ENCODE measurements around the gene XIRP1.
"Not testable (repeated sequence)": the region's sequence is repeated elsewhere in the genome, so short reads cannot be mapped to it uniquely, and the experiment has no call there.

XIRP1 gene

DNA sequence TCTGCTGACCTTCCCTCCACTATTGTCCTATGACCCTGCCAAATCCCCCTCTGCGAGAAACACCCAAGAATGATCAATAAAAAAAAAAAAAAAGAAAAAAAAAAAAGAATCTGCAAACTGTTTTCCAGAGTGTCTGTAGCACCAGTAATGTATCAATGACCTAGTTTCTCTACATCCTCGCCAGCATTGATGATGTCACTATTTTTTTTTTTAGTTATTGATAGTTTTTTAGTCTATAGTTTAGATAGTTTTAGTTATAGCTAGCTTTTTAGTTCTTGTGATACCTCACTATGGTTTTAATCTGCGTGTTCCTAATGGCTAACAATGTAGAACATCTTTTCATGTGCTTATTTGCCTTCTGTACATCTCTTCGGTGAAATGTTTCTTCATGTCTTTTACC is 36.1 kb upstream of the XIRP1 start:
- DNase-seq (ENCODE audit: low read depth), result no peak
- TF ChIP-seq, protein P1, sequence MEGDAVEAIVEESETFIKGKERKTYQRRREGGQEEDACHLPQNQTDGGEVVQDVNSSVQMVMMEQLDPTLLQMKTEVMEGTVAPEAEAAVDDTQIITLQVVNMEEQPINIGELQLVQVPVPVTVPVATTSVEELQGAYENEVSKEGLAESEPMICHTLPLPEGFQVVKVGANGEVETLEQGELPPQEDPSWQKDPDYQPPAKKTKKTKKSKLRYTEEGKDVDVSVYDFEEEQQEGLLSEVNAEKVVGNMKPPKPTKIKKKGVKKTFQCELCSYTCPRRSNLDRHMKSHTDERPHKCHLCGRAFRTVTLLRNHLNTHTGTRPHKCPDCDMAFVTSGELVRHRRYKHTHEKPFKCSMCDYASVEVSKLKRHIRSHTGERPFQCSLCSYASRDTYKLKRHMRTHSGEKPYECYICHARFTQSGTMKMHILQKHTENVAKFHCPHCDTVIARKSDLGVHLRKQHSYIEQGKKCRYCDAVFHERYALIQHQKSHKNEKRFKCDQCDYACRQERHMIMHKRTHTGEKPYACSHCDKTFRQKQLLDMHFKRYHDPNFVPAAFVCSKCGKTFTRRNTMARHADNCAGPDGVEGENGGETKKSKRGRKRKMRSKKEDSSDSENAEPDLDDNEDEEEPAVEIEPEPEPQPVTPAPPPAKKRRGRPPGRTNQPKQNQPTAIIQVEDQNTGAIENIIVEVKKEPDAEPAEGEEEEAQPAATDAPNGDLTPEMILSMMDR (IDR thresholded peaks at IDR 0.05; ENCODE audit: control insufficient read depth, insufficient read depth, low read depth, low read length, missing control alignments), result no peak

DNA sequence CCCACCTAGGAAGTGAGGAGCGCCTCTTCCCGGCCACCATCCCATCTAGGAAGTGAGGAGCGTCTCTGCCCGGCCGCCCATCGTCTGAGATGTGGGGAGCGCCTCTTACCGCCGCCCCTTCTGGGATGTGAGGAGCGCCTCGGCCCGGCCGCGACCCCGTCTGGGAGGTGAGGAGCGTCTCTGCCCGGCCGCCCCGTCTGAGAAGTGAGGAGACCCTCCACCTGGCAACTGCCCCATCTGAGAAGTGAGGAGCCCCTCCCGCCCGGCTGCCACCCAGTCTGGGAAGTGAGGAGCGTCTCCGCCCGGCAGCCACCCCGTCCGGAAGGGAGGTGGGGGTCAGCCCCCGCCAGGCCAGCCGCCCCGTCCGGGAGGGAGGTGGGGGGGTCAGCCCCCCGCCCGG is 35.2 kb upstream of the XIRP1 start:
- not testable (repeated sequence) for DNase-seq (ENCODE audit: low read depth); H3K4me3 ChIP-seq (ENCODE audit: control insufficient read depth, low read depth, low read length)

More for the DNA sequence above, 36.1 kb upstream of the XIRP1 start:
- no peak overlapping the region for H3K4me3 ChIP-seq (ENCODE audit: control insufficient read depth, low read depth, low read length)

DNA sequence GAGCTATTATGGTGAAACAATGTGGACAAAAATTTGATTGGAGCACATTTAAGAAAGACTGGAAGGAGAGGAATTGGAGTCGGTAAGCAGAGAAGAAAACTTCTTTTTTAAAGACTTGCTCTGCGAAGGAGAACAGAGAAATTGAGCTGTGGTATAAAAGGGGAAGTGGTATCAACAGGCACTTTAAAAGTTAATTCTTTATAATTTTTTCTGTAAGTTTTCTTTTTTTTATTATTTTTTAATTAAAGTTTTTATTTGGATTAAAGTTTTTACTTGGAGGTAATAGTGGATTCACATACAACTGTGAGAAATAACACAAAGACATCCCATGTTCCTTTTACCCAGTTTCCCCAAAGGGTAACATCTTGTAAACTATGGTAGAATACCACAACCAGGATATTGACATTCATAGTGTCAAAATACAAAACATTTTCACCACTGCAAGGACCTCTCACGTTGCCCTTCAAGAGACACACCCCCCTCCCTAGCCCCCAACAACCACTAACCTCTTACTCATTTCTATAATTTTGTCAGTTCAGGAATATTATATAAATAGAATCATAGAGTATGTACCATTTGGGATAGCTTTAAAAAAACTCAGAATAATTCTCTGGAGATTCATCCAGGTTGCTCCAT is 33.8 kb upstream of the XIRP1 start:
- H3K4me3 ChIP-seq (ENCODE audit: control insufficient read depth, low read depth, low read length), result no peak overlapping the region
- DNase-seq (ENCODE audit: low read depth), result no peak
- TF ChIP-seq, protein P1 (IDR thresholded peaks at IDR 0.05; ENCODE audit: control insufficient read depth, insufficient read depth, low read depth, low read length, missing control alignments), result no peak

DNA sequence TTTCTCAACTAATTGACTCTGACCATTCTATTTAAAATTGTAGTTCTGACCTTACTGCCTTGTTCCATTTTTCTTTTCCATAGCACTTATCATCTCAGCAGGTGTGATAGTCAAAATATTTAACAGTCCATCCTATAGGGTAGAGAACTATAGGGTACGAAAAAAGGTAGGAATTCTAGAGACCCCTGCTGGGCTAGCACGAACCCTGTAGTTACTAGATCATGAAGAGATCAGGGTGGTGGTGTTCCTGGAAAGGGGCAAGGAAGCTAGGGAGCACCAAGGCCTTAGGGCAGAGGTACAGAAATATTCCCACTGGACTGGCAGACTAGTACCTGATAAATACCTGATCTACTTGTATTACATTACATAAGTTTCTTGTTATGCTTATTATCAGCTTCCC is 31.9 kb upstream of the XIRP1 start:
- no peak for DNase-seq (ENCODE audit: low read depth)
- TF ChIP-seq, protein P1 (IDR thresholded peaks at IDR 0.05; ENCODE audit: control insufficient read depth, insufficient read depth, low read depth, low read length, missing control alignments), result no peak
- H3K4me3 ChIP-seq (ENCODE audit: control insufficient read depth, low read depth, low read length), result no peak overlapping the region

DNA sequence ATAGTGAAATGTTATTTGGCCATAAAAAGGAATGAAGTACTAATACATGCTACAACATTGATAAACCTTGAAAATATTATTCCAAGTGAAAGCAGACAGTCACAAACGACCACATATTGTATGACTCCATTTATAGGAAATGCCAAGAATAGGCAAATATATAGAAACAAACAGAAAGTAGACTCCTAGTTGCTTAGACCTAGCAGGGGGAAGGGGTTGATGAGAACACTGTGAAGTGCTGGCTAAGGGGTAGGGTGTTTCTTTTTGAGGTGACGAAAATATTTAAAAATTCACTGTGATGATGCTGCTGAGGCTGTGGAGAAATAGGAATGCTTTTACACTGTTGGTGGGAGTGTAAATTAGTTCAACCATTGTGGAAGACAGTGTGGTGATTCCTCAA is 30.5 kb upstream of the XIRP1 start:
- no peak overlapping the region for H3K4me3 ChIP-seq (ENCODE audit: control insufficient read depth, low read depth, low read length)
- no peak for DNase-seq (ENCODE audit: low read depth)
- TF ChIP-seq, protein P1 (IDR thresholded peaks at IDR 0.05; ENCODE audit: control insufficient read depth, insufficient read depth, low read depth, low read length, missing control alignments), result no peak

DNA sequence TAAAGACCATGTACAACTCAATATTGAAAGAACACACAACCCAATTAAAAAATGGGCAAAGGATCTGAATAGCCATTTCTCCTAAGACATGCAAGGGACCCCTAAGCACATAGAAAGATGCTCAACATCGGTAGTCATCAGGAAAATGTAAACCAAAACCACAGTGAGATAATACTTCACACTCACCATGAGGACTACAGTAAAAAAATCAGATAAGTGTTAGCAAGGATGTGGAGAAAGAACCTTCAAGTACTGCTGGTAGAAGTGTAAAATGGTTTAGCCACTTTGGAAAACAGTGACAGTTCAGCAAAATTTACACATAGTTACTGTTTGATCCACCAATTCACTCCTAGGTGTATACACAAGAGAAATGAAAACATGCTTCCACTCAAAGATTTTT is 30.1 kb upstream of the XIRP1 start:
- H3K4me3 ChIP-seq (ENCODE audit: control insufficient read depth, low read depth, low read length), result no peak overlapping the region
- no peak for DNase-seq (ENCODE audit: low read depth)
- TF ChIP-seq, protein P1 (IDR thresholded peaks at IDR 0.05; ENCODE audit: control insufficient read depth, insufficient read depth, low read depth, low read length, missing control alignments), result no peak

DNA sequence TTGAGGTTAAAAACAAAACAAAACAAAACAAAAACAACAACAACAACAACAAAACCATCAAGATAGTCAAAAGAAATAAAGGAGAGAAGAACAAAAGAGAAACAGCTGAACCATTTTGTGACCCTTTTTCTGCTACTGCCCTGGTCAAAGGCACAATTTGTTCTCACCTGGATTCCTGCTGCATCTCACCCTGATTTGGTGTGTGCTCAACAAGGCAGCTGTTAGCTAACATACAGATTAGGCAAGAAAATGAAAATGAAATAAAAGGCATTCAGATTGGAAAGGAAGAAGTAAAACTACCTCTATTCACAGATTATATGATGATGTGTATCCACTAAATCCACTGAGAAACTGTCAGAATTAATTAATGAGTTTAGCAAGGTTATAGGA is 28.7 kb upstream of the XIRP1 start:
- no peak for DNase-seq (ENCODE audit: low read depth)
- H3K4me3 ChIP-seq (ENCODE audit: control insufficient read depth, low read depth, low read length), result no peak overlapping the region
- TF ChIP-seq, protein P1 (IDR thresholded peaks at IDR 0.05; ENCODE audit: control insufficient read depth, insufficient read depth, low read depth, low read length, missing control alignments), result no peak
